ENCODE results near the gene KIAA1755.

Gene KIAA1755

GRCh38 chr20:38167851-38168760, 92.4 kb downstream of the KIAA1755 start:
- DNase-seq (ENCODE audit: low read depth in 1 of 2, low spot score in 1 of 2): no peak

- DNase-seq (ENCODE audit: low read depth in 1 of 2, low spot score in 1 of 2): no peak
Measured at GRCh38 chr20:38167328-38167850, 93.1 kb downstream of the KIAA1755 start.

DNA sequence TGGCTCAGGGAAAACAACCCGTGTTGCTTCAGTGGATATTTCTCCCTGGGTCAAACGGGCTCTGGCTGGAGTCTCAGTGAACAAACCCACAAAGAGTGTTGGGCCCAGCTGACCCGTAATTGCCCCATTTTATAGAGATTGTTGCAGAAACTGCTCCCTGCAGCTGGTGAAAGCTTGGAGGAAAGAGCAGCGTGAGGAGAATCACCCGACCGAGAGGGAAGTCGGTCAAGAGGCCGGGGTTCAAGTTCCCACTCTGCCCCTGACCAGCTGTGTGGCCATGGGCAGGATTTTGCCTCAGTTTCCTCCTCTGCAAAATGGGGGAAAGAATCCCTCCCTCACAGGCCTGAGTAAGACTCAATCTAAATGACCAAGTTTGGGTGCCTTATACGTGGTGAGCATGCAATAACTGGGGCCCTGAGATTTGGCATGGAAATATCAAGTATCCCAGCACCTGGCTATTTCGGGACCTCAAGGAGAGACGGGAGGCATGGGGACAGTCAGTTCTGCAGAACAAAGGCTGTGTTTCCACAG, 93.8 kb downstream of the KIAA1755 start:
- DNase-seq (ENCODE audit: low read depth in 1 of 2, low spot score in 1 of 2): no peak

GRCh38 chr20:38165966-38166702, 94.4 kb downstream of the KIAA1755 start:
- no peak for DNase-seq (ENCODE audit: low read depth in 1 of 2, low spot score in 1 of 2)

DNA sequence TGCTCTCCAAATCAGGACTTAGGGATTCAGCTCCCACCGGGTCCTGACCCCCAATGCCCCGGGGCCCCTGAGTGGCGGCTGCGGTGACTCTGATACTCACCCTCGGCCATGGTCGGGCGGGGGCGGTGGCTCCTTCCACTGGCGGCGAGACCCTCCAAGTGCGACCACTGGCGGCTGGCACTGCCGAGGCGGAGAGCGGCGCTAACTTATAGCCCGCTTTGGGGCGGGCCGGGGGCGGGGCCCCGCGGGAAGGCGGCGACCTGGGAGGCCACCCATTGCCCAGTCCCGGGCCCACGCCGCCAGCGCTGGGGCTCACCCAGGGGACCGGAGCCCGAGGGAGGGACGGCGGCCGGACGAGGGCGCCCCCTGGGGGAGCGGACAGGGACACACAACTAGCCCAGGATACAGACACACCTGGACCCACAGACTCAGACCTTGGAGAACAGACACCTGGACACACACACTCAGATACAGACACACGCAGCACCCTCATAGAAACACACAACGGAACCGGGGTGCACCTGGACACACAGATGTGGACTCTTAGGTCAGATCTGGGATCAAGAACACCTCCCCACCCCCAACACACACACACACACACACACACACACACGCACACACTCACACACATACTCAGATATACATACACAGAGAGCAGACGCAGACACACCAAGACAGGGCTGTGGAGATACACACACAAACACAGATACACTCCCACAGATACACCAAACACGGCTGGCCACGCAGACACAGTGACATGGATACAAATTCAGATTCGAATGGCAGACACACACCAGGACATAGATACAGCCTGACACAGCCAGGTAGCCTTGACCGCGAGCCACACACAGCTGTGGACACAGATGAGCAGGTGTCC, 95.2 kb downstream of the KIAA1755 start, which contains the start of gene TGM2:
TGM2 (minus strand) TSS at position 182 of the 877 bp plus-strand sequence; CDS start at position 110, 72 bp downstream.
- DNase-seq (ENCODE audit: low read depth in 1 of 2, low spot score in 1 of 2): no peak

- DNase-seq (ENCODE audit: low read depth in 1 of 2, low spot score in 1 of 2): no peak
Measured at GRCh38 chr20:38164624-38165088, 95.9 kb downstream of the KIAA1755 start.

- no peak for DNase-seq (ENCODE audit: low read depth in 1 of 2, low spot score in 1 of 2)
Measured at GRCh38 chr20:38164069-38164468, 96.5 kb downstream of the KIAA1755 start.

GRCh38 chr20:38162878-38163875, 97.4 kb downstream of the KIAA1755 start:
- DNase-seq (ENCODE audit: low read depth in 1 of 2, low spot score in 1 of 2): no peak

DNA sequence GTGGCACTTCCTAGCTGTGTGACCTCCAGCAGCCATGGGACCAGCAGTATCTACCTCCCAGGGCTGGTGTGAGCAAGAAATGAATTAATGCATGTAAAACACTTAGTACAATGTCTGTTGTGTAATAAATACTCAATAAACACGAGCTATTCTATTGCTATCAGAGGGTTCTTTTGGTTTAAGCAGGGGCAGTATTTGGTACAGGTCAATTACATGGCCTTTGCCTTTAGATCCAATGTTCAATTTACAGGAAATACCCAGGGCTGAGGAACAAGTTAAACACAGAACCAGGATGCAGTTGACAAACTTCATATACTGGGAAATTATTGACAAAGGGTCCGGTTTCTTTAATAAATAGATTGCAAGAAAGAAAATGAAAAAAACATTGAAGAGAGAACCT, 98.4 kb downstream of the KIAA1755 start:
- DNase-seq (ENCODE audit: low read depth in 1 of 2, low spot score in 1 of 2): no peak

GRCh38 chr20:38161412-38161774, 99.1 kb downstream of the KIAA1755 start:
- no peak for DNase-seq (ENCODE audit: low read depth in 1 of 2, low spot score in 1 of 2)
